H9 (cell line): Measurements from ENCODE around the gene KCTD20. TPM values are rescaled to one million over a fixed set of nuclear protein-coding genes. Genes with fewer than 3 reads are reported as not detected.

Source experiments
- DNase-seq: peaks from one replicate; pipeline ENCODE4 v3.0.0-alpha.2; 2017
- H2AFZ ChIP-seq: one replicate; pipeline ENCODE4 v1.6.1; 2013; ENCODE audit warnings: mild to moderate bottlenecking, low read length, control low read depth, moderate library complexity
- H2AK5ac ChIP-seq: 2 replicates; pipeline ENCODE4 v1.6.1; 2013; ENCODE audit warnings: low read length, control low read depth, mixed read lengths; ENCODE audit not compliant: insufficient read length
- H2BK120ac ChIP-seq: one replicate; pipeline ENCODE4 v1.6.1; 2013; ENCODE audit warnings: low read depth, mild to moderate bottlenecking, low read length, control low read depth, inconsistent platforms; ENCODE audit not compliant: poor library complexity, severe bottlenecking
- H2BK12ac ChIP-seq: 2 replicates; pipeline ENCODE4 v1.6.1; 2013; ENCODE audit warnings: low read length, control low read depth, mixed read lengths, low read depth; ENCODE audit not compliant: insufficient read length
- H2BK15ac ChIP-seq: 2 replicates; pipeline ENCODE4 v1.6.1; 2013; ENCODE audit warnings: low read depth, low read length, control low read depth
- H2BK20ac ChIP-seq: one replicate; pipeline ENCODE4 v1.6.1; 2013; ENCODE audit warnings: low read depth, mild to moderate bottlenecking, low read length, control low read depth, inconsistent platforms; ENCODE audit not compliant: poor library complexity, severe bottlenecking
- H2BK5ac ChIP-seq: 2 replicates; pipeline ENCODE4 v1.6.1; 2013; ENCODE audit warnings: low read length, control low read depth, mixed read lengths; ENCODE audit not compliant: insufficient read length
- H3K14ac ChIP-seq: 2 replicates; pipeline ENCODE4 v1.6.1; 2013; ENCODE audit warnings: low read length, control low read depth; ENCODE audit not compliant: insufficient read depth
- H3K18ac ChIP-seq: 2 replicates; pipeline ENCODE4 v1.6.1; 2013; ENCODE audit warnings: low read depth, mild to moderate bottlenecking, mixed read lengths, low read length, control low read depth; ENCODE audit not compliant: insufficient read length
- H3K23ac ChIP-seq: 2 replicates; pipeline ENCODE4 v1.6.1; 2013; ENCODE audit warnings: low read length, control low read depth, mixed read lengths, low read depth; ENCODE audit not compliant: insufficient read length
- H3K23me2 ChIP-seq: 2 replicates; pipeline ENCODE4 v1.6.1; 2013; ENCODE audit warnings: low read depth, mild to moderate bottlenecking, mixed read lengths, low read length, control low read depth; ENCODE audit not compliant: insufficient read length, poor library complexity, severe bottlenecking
- H3K27ac ChIP-seq: 2 replicates; pipeline ENCODE4 v1.5.1; 2013; ENCODE audit warnings: low read length, control low read depth, mixed read lengths, low read depth; ENCODE audit not compliant: insufficient read length
- H3K27me3 ChIP-seq: 2 replicates; pipeline ENCODE4 v1.6.1; 2013; ENCODE audit warnings: low read length, control low read depth, inconsistent platforms; ENCODE audit not compliant: insufficient read depth
- H3K4ac ChIP-seq: 2 replicates; pipeline ENCODE4 v1.6.1; 2013; ENCODE audit warnings: low read depth, mild to moderate bottlenecking, control low read depth, inconsistent platforms, low read length, moderate library complexity
- H3K4me1 ChIP-seq: 2 replicates; pipeline ENCODE4 v1.6.1; 2013; ENCODE audit warnings: low read length, control low read depth, inconsistent platforms; ENCODE audit not compliant: insufficient read depth
- H3K4me2 ChIP-seq: 2 replicates; pipeline ENCODE4 v1.6.1; 2013; ENCODE audit warnings: low read length, control low read depth, mixed read lengths; ENCODE audit not compliant: insufficient read length, insufficient read depth
- H3K56ac ChIP-seq: 2 replicates; pipeline ENCODE4 v1.6.1; 2013; ENCODE audit warnings: low read depth, mild to moderate bottlenecking, mixed read lengths, low read length, control low read depth; ENCODE audit not compliant: insufficient read length
- H3K79me1 ChIP-seq: 2 replicates; pipeline ENCODE4 v1.6.1; 2013; ENCODE audit warnings: low read depth, mild to moderate bottlenecking, moderate library complexity, low read length, control low read depth, inconsistent platforms; ENCODE audit not compliant: insufficient read depth, poor library complexity, severe bottlenecking
- H3K79me2 ChIP-seq: 2 replicates; pipeline ENCODE4 v1.6.1; 2013; ENCODE audit warnings: low read length, control low read depth, inconsistent platforms; ENCODE audit not compliant: insufficient read depth
- H3K9ac ChIP-seq: 2 replicates; pipeline ENCODE4 v1.6.1; 2013; ENCODE audit warnings: low read length, control low read depth, mixed read lengths; ENCODE audit not compliant: insufficient read length; ENCODE audit errors: extremely low read depth
- H3K9me3 ChIP-seq: one replicate; pipeline ENCODE4 v1.6.1; 2013; ENCODE audit warnings: low read depth, low read length, inconsistent platforms; ENCODE audit not compliant: control insufficient read depth
- H3T11ph ChIP-seq: one replicate; pipeline ENCODE4 v1.6.1; 2013; ENCODE audit warnings: mild to moderate bottlenecking, low read length, control low read depth, inconsistent platforms
- H4K20me1 ChIP-seq: one replicate; pipeline ENCODE4 v1.6.1; 2013; ENCODE audit not compliant: control insufficient read depth, insufficient read length, insufficient read depth
- H4K5ac ChIP-seq: 2 replicates; pipeline ENCODE4 v1.6.1; 2013; ENCODE audit warnings: low read depth, mild to moderate bottlenecking, mixed read lengths, low read length, control low read depth; ENCODE audit not compliant: insufficient read length
- H4K8ac ChIP-seq: replicated peaks from 2 replicates; pipeline ENCODE4 v1.6.1; 2013; ENCODE audit warnings: low read length, control low read depth, mixed read lengths, low read depth; ENCODE audit not compliant: insufficient read length
- H4K91ac ChIP-seq: 2 replicates; pipeline ENCODE4 v1.6.1; 2013; ENCODE audit warnings: low read depth, mild to moderate bottlenecking, moderate library complexity, mixed read lengths, low read length, control low read depth; ENCODE audit not compliant: insufficient read length
- H3K27ac Mint-ChIP-seq, 3 experiments: 2 replicates in 2 of 3; 3 replicates in 1 of 3; pipeline ENCODE4 v1.8.0; 2020 to 2021; ENCODE audit warnings: mixed read lengths in 3 of 3, mild to moderate bottlenecking in 1 of 3, moderate library complexity in 1 of 3
- H3K27me3 Mint-ChIP-seq: 2 replicates; pipeline ENCODE4 v1.8.0; 2021; ENCODE audit warnings: low read depth, mild to moderate bottlenecking, moderate library complexity, mixed read lengths
- H3K36me3 Mint-ChIP-seq, 3 experiments: 2 replicates in 2 of 3; 3 replicates in 1 of 3; pipeline ENCODE4 v1.8.0; 2020 to 2021; ENCODE audit warnings: low read depth in 3 of 3, mixed read lengths in 3 of 3; ENCODE audit not compliant: insufficient read depth in 1 of 3
- H3K4me1 Mint-ChIP-seq, 2 experiments: 2 replicates each; pipeline ENCODE4 v1.8.0; 2020; ENCODE audit warnings: mixed read lengths in 2 of 2
- H3K4me3 Mint-ChIP-seq, 2 experiments: 2 replicates in 1 of 2; 3 replicates in 1 of 2; pipeline ENCODE4 v1.8.0; 2020 to 2021; ENCODE audit warnings: mild to moderate bottlenecking in 2 of 2, mixed read lengths in 2 of 2, moderate library complexity in 1 of 2
- H3K9me3 Mint-ChIP-seq, 2 experiments: 2 replicates in 1 of 2; 3 replicates in 1 of 2; pipeline ENCODE4 v1.8.0; 2020; ENCODE audit warnings: mild to moderate bottlenecking in 2 of 2, mixed read lengths in 2 of 2, moderate library complexity in 1 of 2
- WGBS: extraction: QIAGEN DNeasy Blood & Tissue Kit; methylation state at CpG from one replicate; pipeline ENCODE4 v1.1.7; 2013; ENCODE audit warnings: missing lambda C conversion rate, low lambda C conversion rate, mixed read lengths; ENCODE audit not compliant: insufficient read length; ENCODE audit errors: extremely low coverage; 5-methylcytosine and 5-hydroxymethylcytosine counted together
- total RNA-seq: library from RNA; stranded (reverse); gene quantifications from 2 replicates; pipeline ENCODE4 v1.2.1, GENCODE V29; 2021
- TF ChIP-seq, protein P1 (sequence below): fragments of 200-600 bp; sonication (generic); conservative IDR thresholded peaks from 3 replicates; pipeline ENCODE4 v1.8.0; 2021; ENCODE audit warnings: antibody characterized with exemption, mild to moderate bottlenecking

The KCTD20 gene
- total RNA-seq, 1 experiment from 2014 or later: 22.6 TPM

DNA sequence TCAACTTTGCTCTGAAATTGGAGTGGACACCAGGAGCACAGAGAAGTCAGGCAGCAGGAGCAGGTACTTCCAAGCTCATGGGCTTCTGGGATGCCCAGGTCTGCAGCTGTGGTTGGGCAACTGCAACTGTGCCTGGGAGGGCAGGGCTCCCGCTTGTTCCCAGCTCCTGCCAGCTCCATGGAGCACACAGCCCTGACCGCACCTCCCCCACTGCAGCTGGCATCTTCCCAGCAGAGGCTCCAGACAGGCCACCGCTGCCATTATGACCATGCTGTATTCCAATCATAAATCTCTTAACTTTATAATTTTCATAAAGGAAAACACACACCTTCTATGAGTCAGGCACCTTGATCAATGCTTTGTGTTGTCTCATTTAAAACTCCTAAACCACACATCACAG is 67.6 kb downstream of the KCTD20 start:
- H3K4me3 Mint-ChIP-seq: no peak overlapping the region
- Histone ChIP-seq H3K4me2 (no peak overlapping the region), H3K27me3 (no peaks in the 10 kb centered on the region), H3K23me2 (no peaks in the 10 kb centered on the region), H2BK15ac (no peak overlapping the region), H3K56ac (no peak overlapping the region), H2BK12ac (no peak overlapping the region), H3K4ac (no peak overlapping the region), H3K23ac (no peak overlapping the region), H3K18ac (no peak overlapping the region), H2AK5ac (no peak overlapping the region), H3K9ac (no peak overlapping the region), H2BK20ac (no peak overlapping the region), H3K14ac (no peak overlapping the region), H3T11ph (no peak overlapping the region), H3K9me3 (no peaks in the 10 kb centered on the region), H3K79me1 (no peaks in the 10 kb centered on the region), H4K20me1 (no peaks in the 10 kb centered on the region), H3K27ac (no peak overlapping the region), H4K91ac (no peak overlapping the region), H4K5ac (no peak overlapping the region), H2BK5ac (no peak overlapping the region), H4K8ac (no peak overlapping the region), H3K4me1 (no peaks in the 10 kb centered on the region), H3K79me2 (no peaks in the 10 kb centered on the region), H2BK120ac (no peak overlapping the region), H2AFZ (no peak overlapping the region)
- H3K9me3 Mint-ChIP-seq: peaks cover 0 to 2% of the 10 kb centered on the region in 2 experiments; a peak in 1 of 5 replicates
- no CpG with 5 or more reads among the region's 3 CpGs for WGBS
- H3K4me1 Mint-ChIP-seq: no peaks in the 10 kb centered on the region
- H3K27ac Mint-ChIP-seq: 0 out of 7 replicates have a peak overlapping the region, but pooled peaks of 1 of the 3 experiments have one; percentile 59
- H3K36me3 Mint-ChIP-seq: peaks cover 22 to 62% (median 58%) of the 10 kb centered on the region in 3 experiments; a peak in 6 of 7 replicates
- no peak for DNase-seq
- no peaks in the 10 kb centered on the region for H3K27me3 Mint-ChIP-seq
- TF ChIP-seq, protein P1, sequence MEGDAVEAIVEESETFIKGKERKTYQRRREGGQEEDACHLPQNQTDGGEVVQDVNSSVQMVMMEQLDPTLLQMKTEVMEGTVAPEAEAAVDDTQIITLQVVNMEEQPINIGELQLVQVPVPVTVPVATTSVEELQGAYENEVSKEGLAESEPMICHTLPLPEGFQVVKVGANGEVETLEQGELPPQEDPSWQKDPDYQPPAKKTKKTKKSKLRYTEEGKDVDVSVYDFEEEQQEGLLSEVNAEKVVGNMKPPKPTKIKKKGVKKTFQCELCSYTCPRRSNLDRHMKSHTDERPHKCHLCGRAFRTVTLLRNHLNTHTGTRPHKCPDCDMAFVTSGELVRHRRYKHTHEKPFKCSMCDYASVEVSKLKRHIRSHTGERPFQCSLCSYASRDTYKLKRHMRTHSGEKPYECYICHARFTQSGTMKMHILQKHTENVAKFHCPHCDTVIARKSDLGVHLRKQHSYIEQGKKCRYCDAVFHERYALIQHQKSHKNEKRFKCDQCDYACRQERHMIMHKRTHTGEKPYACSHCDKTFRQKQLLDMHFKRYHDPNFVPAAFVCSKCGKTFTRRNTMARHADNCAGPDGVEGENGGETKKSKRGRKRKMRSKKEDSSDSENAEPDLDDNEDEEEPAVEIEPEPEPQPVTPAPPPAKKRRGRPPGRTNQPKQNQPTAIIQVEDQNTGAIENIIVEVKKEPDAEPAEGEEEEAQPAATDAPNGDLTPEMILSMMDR: no peak
